Upper lobe of left lung (tissue), 4 donors: ENCODE results near the gene AP2S1.

ENCODE experiments used
- CTCF ChIP-seq, 6 experiments: fragments of 450-650 bp in 4 of 6; fragments of 200-600 bp in 2 of 6; sonication (generic) in 2 of 6; IDR thresholded peaks; one replicate each; pipeline ENCODE4 v1.5.1; 2016 to 2019; ENCODE audit warnings: antibody characterized with exemption in 6 of 6
- POLR2A ChIP-seq, 4 donors: fragments of 450-650 bp; IDR thresholded peaks; one replicate each; pipeline ENCODE4 v1.5.1; 2016 to 2017; ENCODE audit warnings: antibody characterized with exemption in 4 of 4, mild to moderate bottlenecking in 2 of 4

DNA sequence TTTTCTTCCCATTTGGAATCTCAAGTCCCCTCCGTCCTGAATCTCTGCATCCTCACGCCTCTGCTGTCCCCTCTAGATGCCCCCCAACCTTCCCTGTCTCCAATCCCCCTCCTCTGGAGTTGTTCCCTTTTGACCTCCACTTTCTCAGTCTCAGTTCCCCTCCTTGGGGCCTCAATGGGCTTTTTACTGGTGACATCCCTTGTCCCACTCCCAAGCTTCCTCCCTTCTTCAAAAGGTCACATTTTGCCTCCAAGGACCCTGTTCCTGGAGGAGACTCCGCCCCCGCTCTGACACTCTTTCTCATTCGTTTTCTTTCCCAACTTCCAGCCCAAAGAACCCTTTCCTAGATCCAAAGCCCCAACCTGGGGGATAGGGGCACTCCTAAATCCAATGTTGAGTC lies 1.0 kb downstream of the AP2S1 start:
- no peak for TF ChIP-seq POLR2A (IDR thresholded peaks at IDR 0.05)
- no peak for TF ChIP-seq CTCF (IDR thresholded peaks at IDR 0.05)
